Progenitor cell of endocrine pancreas (in vitro differentiated cells): ENCODE data around the gene ADAP1. TPM values are rescaled to one million over a fixed set of nuclear protein-coding genes. Genes with fewer than 3 reads are reported as not detected.

Experiments used
- DNase-seq: peaks from one replicate; pipeline ENCODE4 v3.0.0; 2021; ENCODE audit warnings: low spot score; ENCODE audit not compliant: unreplicated experiment
- H3K27ac Mint-ChIP-seq: 2 replicates; pipeline ENCODE4 v1.8.0; 2021; ENCODE audit warnings: mild to moderate bottlenecking, moderate library complexity, mixed read lengths
- H3K27me3 Mint-ChIP-seq: 2 replicates; pipeline ENCODE4 v1.8.0; 2021; ENCODE audit warnings: mixed read lengths
- H3K36me3 Mint-ChIP-seq: 2 replicates; pipeline ENCODE4 v1.8.0; 2022; ENCODE audit warnings: mixed read lengths; ENCODE audit not compliant: insufficient read depth
- H3K4me1 Mint-ChIP-seq: 2 replicates; pipeline ENCODE4 v1.8.0; 2021; ENCODE audit warnings: low read depth, mixed read lengths
- H3K4me3 Mint-ChIP-seq: 2 replicates; pipeline ENCODE4 v1.8.0; 2021; ENCODE audit warnings: low read depth, mild to moderate bottlenecking, moderate library complexity, mixed read lengths
- H3K9me3 Mint-ChIP-seq: 2 replicates; pipeline ENCODE4 v1.8.0; 2021; ENCODE audit warnings: low read depth, mixed read lengths
- total RNA-seq: library from RNA; stranded (reverse); gene quantifications from 2 replicates; pipeline ENCODE4 v1.2.1, GENCODE V29; 2021
- TF ChIP-seq, protein P1 (sequence below): fragments of 200-600 bp; sonication (generic); IDR thresholded peaks from one replicate; pipeline ENCODE4 v1.5.0; 2021; ENCODE audit warnings: antibody characterized with exemption, mild to moderate bottlenecking; ENCODE audit not compliant: unreplicated experiment

Gene ADAP1
- total RNA-seq, 1 donor from 2014 or later, result 10.3 TPM

DNA sequence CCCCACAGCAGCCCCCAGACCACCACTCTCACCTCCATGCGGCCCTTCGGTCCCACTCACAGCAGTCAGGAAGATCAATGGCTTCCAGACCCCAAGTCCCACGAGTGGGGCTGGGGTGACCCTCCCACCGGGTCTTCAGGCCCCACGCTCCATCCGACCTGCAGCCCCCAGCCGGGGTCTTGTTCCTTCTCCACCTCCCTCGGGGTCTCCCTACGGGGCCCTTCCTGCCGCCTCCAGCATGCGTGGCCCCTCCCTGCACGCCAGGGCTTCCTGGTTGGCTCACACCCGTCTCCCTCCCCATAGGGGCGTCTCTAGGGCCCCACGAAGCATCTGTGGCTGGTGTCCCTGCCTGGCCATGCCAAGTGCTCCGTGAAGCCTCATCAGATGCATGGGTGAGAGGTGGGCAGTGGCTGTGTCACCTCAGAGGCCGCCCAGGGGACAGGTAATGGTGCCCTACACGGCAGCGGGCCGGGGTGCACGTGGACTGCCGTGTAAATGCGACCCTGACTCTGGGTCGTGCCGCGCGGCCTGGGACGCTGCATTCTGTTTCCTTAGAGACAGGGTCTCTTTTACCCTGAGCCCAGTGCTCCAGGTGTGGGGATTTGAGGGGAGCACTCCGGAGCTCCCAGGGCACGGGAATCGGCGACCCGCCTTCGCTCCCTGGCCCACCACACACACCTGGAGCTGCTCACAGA lies 19.9 kb downstream of the ADAP1 start:
- Mint-ChIP-seq H3K4me3 (no peak overlapping the region), H3K27me3 (no peaks in the 10 kb centered on the region), H3K4me1 (no peaks in the 10 kb centered on the region), H3K36me3 (no peaks in the 10 kb centered on the region), H3K27ac (no peak overlapping the region), H3K9me3 (no peaks in the 10 kb centered on the region)
- no peak for DNase-seq
- TF ChIP-seq, protein P1, sequence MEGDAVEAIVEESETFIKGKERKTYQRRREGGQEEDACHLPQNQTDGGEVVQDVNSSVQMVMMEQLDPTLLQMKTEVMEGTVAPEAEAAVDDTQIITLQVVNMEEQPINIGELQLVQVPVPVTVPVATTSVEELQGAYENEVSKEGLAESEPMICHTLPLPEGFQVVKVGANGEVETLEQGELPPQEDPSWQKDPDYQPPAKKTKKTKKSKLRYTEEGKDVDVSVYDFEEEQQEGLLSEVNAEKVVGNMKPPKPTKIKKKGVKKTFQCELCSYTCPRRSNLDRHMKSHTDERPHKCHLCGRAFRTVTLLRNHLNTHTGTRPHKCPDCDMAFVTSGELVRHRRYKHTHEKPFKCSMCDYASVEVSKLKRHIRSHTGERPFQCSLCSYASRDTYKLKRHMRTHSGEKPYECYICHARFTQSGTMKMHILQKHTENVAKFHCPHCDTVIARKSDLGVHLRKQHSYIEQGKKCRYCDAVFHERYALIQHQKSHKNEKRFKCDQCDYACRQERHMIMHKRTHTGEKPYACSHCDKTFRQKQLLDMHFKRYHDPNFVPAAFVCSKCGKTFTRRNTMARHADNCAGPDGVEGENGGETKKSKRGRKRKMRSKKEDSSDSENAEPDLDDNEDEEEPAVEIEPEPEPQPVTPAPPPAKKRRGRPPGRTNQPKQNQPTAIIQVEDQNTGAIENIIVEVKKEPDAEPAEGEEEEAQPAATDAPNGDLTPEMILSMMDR, result no peak

DNA sequence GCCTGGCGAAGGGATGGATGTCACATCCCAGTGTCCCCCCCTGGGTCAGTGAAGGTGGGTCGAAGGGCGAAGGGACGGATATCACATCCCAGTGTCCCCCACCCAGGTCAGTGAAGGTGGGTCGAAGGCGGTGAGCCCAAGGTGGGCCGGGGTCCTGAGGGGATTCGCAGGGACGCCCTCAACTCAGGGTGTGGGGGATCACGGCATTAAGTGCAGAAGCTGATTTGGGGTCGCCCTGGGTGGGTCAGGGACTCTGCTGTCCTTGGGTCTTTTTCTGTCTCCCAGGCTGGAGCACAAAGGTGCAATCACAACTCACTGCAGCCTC lies 21.9 kb downstream of the ADAP1 start:
- Mint-ChIP-seq H3K9me3 (no peaks in the 10 kb centered on the region), H3K4me3 (no peak overlapping the region), H3K27me3 (no peaks in the 10 kb centered on the region), H3K36me3 (no peaks in the 10 kb centered on the region), H3K27ac (no peak overlapping the region), H3K4me1 (no peaks in the 10 kb centered on the region)
- TF ChIP-seq, protein P1, result no peak
- DNase-seq, result no peak

- Mint-ChIP-seq H3K4me3 (no peak overlapping the region), H3K27me3 (no peaks in the 10 kb centered on the region), H3K4me1 (no peaks in the 10 kb centered on the region), H3K36me3 (no peaks in the 10 kb centered on the region), H3K27ac (no peak overlapping the region), H3K9me3 (no peaks in the 10 kb centered on the region)
- TF ChIP-seq, protein P1, result no peak
- no peak for DNase-seq
Measured at GRCh38 chr7:931871-932650, 22.4 kb downstream of the ADAP1 start.

DNA sequence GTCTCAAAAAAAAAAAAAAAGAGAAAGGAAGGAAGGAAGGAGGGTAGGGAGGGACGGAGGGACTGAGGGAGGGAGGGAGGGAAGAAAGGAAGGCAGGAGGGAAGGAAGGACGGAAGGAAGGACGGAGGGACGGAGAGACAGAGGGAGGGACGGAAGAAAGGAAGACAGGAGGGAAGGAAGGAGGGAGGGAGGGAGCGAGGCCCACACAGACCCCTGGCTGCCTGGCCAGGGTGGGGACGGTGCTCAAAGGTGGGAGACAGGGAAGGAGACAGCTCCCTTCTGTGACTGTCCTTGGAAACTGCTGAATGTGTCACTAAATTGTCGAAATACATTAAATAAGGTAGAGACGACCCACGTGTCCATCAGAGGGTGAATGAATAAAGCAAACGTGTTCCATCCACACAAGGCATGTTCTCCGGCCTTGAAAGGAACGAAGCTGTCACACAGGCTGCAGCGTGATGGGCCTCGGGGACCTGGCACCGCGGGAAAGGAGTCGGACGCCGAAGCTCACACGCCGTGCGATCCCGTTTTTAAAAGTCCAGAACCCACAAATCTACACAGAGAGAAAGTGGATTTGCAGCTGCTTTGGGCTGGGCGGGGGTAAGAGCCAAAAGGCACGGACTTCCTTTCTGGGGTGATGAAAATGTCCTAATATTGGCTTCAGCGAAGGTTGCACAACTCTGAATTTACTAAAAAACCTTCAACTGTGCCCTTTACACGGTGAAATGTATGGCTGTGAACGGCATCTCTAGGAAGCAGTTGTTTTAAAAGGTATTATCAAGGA lies 23.3 kb downstream of the ADAP1 start:
- no peaks in the 10 kb centered on the region for H3K27me3 Mint-ChIP-seq
- no peak overlapping the region for H3K4me3 Mint-ChIP-seq
- no peak for DNase-seq
- no peak overlapping the region for H3K27ac Mint-ChIP-seq
- H3K36me3 Mint-ChIP-seq, result no peaks in the 10 kb centered on the region
- H3K4me1 Mint-ChIP-seq, result no peaks in the 10 kb centered on the region
- TF ChIP-seq, protein P1, result no peak
- no peaks in the 10 kb centered on the region for H3K9me3 Mint-ChIP-seq

GRCh38 chr7:929311-929711 lies 25.2 kb downstream of the ADAP1 start:
- H3K9me3 Mint-ChIP-seq, result no peaks in the 10 kb centered on the region
- H3K4me3 Mint-ChIP-seq, result no peak overlapping the region
- DNase-seq, result no peak
- TF ChIP-seq, protein P1, result no peak
- H3K36me3 Mint-ChIP-seq, result no peaks in the 10 kb centered on the region
- H3K27ac Mint-ChIP-seq, result no peak overlapping the region
- no peaks in the 10 kb centered on the region for H3K27me3 Mint-ChIP-seq
- H3K4me1 Mint-ChIP-seq, result no peaks in the 10 kb centered on the region
